HAP-1 (cell line): ENCODE data around the gene IL6R.
"Not testable (repeated sequence)": the region's sequence is repeated elsewhere in the genome, so short reads cannot be mapped to it uniquely, and the experiment has no call there.

Experiments
- DNase-seq, 2 experiments: peaks; one replicate each; pipeline ENCODE4 v3.0.0-alpha.2; 2016 to 2020; ENCODE audit warnings: low spot score in 2 of 2
- H3K27me3 ChIP-seq: fragments of 250-450 bp; sonication (Bioruptor Pico); 2 replicates; pipeline ENCODE4 v1.5.1; 2020; ENCODE audit warnings: low read depth, mild to moderate bottlenecking, moderate library complexity
- H3K36me3 ChIP-seq: fragments of 250-450 bp; sonication (Bioruptor Pico); replicated peaks from 2 replicates; pipeline ENCODE4 v1.5.1; 2020; ENCODE audit warnings: mild to moderate bottlenecking
- H3K4me1 ChIP-seq: fragments of 250-450 bp; sonication (Bioruptor Pico); 2 replicates; pipeline ENCODE4 v1.5.1; 2020; ENCODE audit warnings: mild to moderate bottlenecking
- H3K4me3 ChIP-seq: fragments of 250-450 bp; sonication (Bioruptor Pico); 2 replicates; pipeline ENCODE4 v1.5.1; 2020; ENCODE audit warnings: mild to moderate bottlenecking, moderate library complexity
- H3K9me3 ChIP-seq: fragments of 250-450 bp; sonication (Bioruptor Pico); 2 replicates; pipeline ENCODE4 v1.5.1; 2020; ENCODE audit warnings: mild to moderate bottlenecking, moderate library complexity
- in situ Hi-C: fragments of 300-500 bp; cut with MboI; formaldehyde crosslinking; loops from 3 replicates; pipeline ENCODE4 v1.14.3; 2020; ENCODE audit warnings: low sequenced_read_pairs, inconsistent platforms, mixed read lengths

IL6R gene

GRCh38 chr1:154481053-154481452 lies 75.9 kb downstream of the IL6R start:
- no peak for DNase-seq
- H3K9me3 ChIP-seq, result no peaks in the 10 kb centered on the region
- no peaks in the 10 kb centered on the region for H3K36me3 ChIP-seq
- H3K4me1 ChIP-seq, result no peaks in the 10 kb centered on the region
- H3K4me3 ChIP-seq, result no peak overlapping the region
- in situ Hi-C loops, result loop anchor here (5.0 kb wide), 1 partner anchor 71 kb away; no protein-coding TSS in a partner anchor
- no peaks in the 10 kb centered on the region for H3K27me3 ChIP-seq

- Histone ChIP-seq H3K27me3 (no peaks in the 10 kb centered on the region), H3K4me1 (no peaks in the 10 kb centered on the region), H3K9me3 (no peaks in the 10 kb centered on the region), H3K36me3 (no peaks in the 10 kb centered on the region), H3K4me3 (no peak overlapping the region)
- in situ Hi-C loops, result loop anchor here (5.0 kb wide), 1 partner anchor 68 kb away; no protein-coding TSS in a partner anchor
- DNase-seq, result no peak
Measured at GRCh38 chr1:154483941-154484803, 79.0 kb downstream of the IL6R start.

GRCh38 chr1:154485106-154485505 lies 80.0 kb downstream of the IL6R start:
- in situ Hi-C loops, result no loop called here
- H3K27me3 ChIP-seq, result no peaks in the 10 kb centered on the region
- H3K36me3 ChIP-seq, result no peaks in the 10 kb centered on the region
- DNase-seq, result no peak
- no peaks in the 10 kb centered on the region for H3K9me3 ChIP-seq
- no peak overlapping the region for H3K4me3 ChIP-seq
- H3K4me1 ChIP-seq, result no peaks in the 10 kb centered on the region

- no peaks in the 10 kb centered on the region for H3K36me3 ChIP-seq
- no peaks in the 10 kb centered on the region for H3K9me3 ChIP-seq
- H3K4me1 ChIP-seq, result no peaks in the 10 kb centered on the region
- H3K4me3 ChIP-seq, result no peak overlapping the region
- H3K27me3 ChIP-seq, result no peaks in the 10 kb centered on the region
- in situ Hi-C loops, result no loop called here
- DNase-seq, result no peak
Measured at GRCh38 chr1:154485910-154486496, 80.9 kb downstream of the IL6R start.

- H3K4me1 ChIP-seq, H3K4me3 ChIP-seq, H3K27me3 ChIP-seq, H3K36me3 ChIP-seq, in situ Hi-C loops, DNase-seq, H3K9me3 ChIP-seq: not testable (repeated sequence)
Measured at GRCh38 chr1:154486756-154487155, 81.6 kb downstream of the IL6R start.

- H3K9me3 ChIP-seq, result no peaks in the 10 kb centered on the region
- in situ Hi-C loops, result no loop called here
- no peak for DNase-seq
- no peaks in the 10 kb centered on the region for H3K4me1 ChIP-seq
- no peak overlapping the region for H3K4me3 ChIP-seq
- H3K36me3 ChIP-seq, result no peaks in the 10 kb centered on the region
- 0 out of 2 replicates have a peak, but pooled peaks cover 3% of the 10 kb centered on the region for H3K27me3 ChIP-seq
Measured at GRCh38 chr1:154488922-154489321, 83.8 kb downstream of the IL6R start.

GRCh38 chr1:154489695-154490274 lies 84.6 kb downstream of the IL6R start:
- H3K36me3 ChIP-seq, result no peaks in the 10 kb centered on the region
- no peak for DNase-seq
- H3K27me3 ChIP-seq, result 0 out of 2 replicates have a peak, but pooled peaks cover 3% of the 10 kb centered on the region
- H3K9me3 ChIP-seq, result no peaks in the 10 kb centered on the region
- in situ Hi-C loops, result no loop called here
- H3K4me3 ChIP-seq, result no peak overlapping the region
- no peaks in the 10 kb centered on the region for H3K4me1 ChIP-seq

- in situ Hi-C loops, result no loop called here
- Histone ChIP-seq H3K36me3 (no peaks in the 10 kb centered on the region), H3K9me3 (no peaks in the 10 kb centered on the region), H3K4me3 (no peak overlapping the region), H3K27me3 (0 out of 2 replicates have a peak, but pooled peaks cover 3% of the 10 kb centered on the region), H3K4me1 (no peaks in the 10 kb centered on the region)
- DNase-seq, result no peak
Measured at GRCh38 chr1:154490317-154490716, 85.2 kb downstream of the IL6R start.

- Histone ChIP-seq H3K4me1 (no peaks in the 10 kb centered on the region), H3K27me3 (0 out of 2 replicates have a peak, but pooled peaks cover 3% of the 10 kb centered on the region), H3K36me3 (no peaks in the 10 kb centered on the region), H3K4me3 (no peak overlapping the region), H3K9me3 (no peaks in the 10 kb centered on the region)
- in situ Hi-C loops, result no loop called here
- DNase-seq, result no peak
Measured at GRCh38 chr1:154492115-154492514, 87.0 kb downstream of the IL6R start.

GRCh38 chr1:154493276-154493675 lies 88.1 kb downstream of the IL6R start:
- H3K27me3 ChIP-seq, result 0 out of 2 replicates have a peak, but pooled peaks cover 3% of the 10 kb centered on the region
- H3K9me3 ChIP-seq, result no peaks in the 10 kb centered on the region
- in situ Hi-C loops, result no loop called here
- DNase-seq, result no peak
- no peak overlapping the region for H3K4me3 ChIP-seq
- no peaks in the 10 kb centered on the region for H3K4me1 ChIP-seq
- H3K36me3 ChIP-seq, result no peaks in the 10 kb centered on the region

- Histone ChIP-seq H3K9me3 (no peaks in the 10 kb centered on the region), H3K4me1 (no peaks in the 10 kb centered on the region), H3K4me3 (no peak overlapping the region), H3K36me3 (no peaks in the 10 kb centered on the region), H3K27me3 (peaks cover 24% of the 10 kb centered on the region)
- DNase-seq, result no peak
- in situ Hi-C loops, result no loop called here
Measured at GRCh38 chr1:154495496-154496273, 90.5 kb downstream of the IL6R start.

GRCh38 chr1:154496383-154496782 lies 91.2 kb downstream of the IL6R start:
- no peaks in the 10 kb centered on the region for H3K4me1 ChIP-seq
- DNase-seq, result no peak
- peaks cover 31% of the 10 kb centered on the region for H3K27me3 ChIP-seq
- no peak overlapping the region for H3K4me3 ChIP-seq
- no peaks in the 10 kb centered on the region for H3K9me3 ChIP-seq
- H3K36me3 ChIP-seq, result no peaks in the 10 kb centered on the region
- in situ Hi-C loops, result no loop called here

GRCh38 chr1:154497026-154497806 lies 92.1 kb downstream of the IL6R start:
- in situ Hi-C loops, result no loop called here
- Histone ChIP-seq H3K27me3 (peaks cover 36% of the 10 kb centered on the region), H3K4me1 (no peaks in the 10 kb centered on the region), H3K9me3 (no peaks in the 10 kb centered on the region), H3K4me3 (no peak overlapping the region), H3K36me3 (no peaks in the 10 kb centered on the region)
- DNase-seq, result no peak
